IMR-90 (cell line): Measurements from ENCODE around the gene ZNF157. TPM values are rescaled to one million over a fixed set of nuclear protein-coding genes. Genes with fewer than 3 reads are reported as not detected.

Experiments
- ATAC-seq: fragments of 200-7000 bp; cut with Tn5 transposase; 2 replicates; pipeline ENCODE4 v1.9.1; 2020; ENCODE audit warnings: low read depth, mild to moderate bottlenecking, moderate library complexity
- BruUV-seq: library from RNA; stranded (reverse); fragments of 400-500 nt; replicated peaks from 2 replicates; lab custom pipeline; 2021; lab: Mats Ljungman, UMichigan
- CTCF ChIA-PET: fragments of 300-600 bp; formaldehyde crosslinking; extraction: SDS; loops from one replicate; lab custom pipeline; 2021; ENCODE audit warnings: antibody characterized with exemption; lab: Yijun Ruan, JAX
- POLR2A ChIA-PET: fragments of 300-600 bp; sonication (Branson Sonifier 250); formaldehyde crosslinking; loops from one replicate; lab custom pipeline; 2022; ENCODE audit warnings: antibody characterized with exemption; ENCODE audit not compliant: unreplicated experiment; lab: Charles Lee
- DNase-seq: peaks from one replicate; pipeline ENCODE4 v3.0.0; 2013
- H2AFZ ChIP-seq: replicated peaks from 2 replicates; pipeline ENCODE3; 2013; ENCODE audit warnings: low read length, mild to moderate bottlenecking; ENCODE audit not compliant: poor library complexity
- H2AK5ac ChIP-seq: 2 replicates; pipeline ENCODE4 v1.6.1; 2013; ENCODE audit warnings: low read depth, low read length, inconsistent platforms
- H2AK9ac ChIP-seq: replicated peaks from 2 replicates; pipeline ENCODE3; 2013; ENCODE audit warnings: mild to moderate bottlenecking, low read depth, low read length, moderate library complexity; ENCODE audit not compliant: poor library complexity
- H2BK120ac ChIP-seq: 2 replicates; pipeline ENCODE4 v1.6.1; 2013; ENCODE audit warnings: low read depth, low read length, inconsistent platforms
- H2BK15ac ChIP-seq: 3 replicates; pipeline ENCODE4 v1.6.1; 2013; ENCODE audit warnings: low read depth, low read length, inconsistent platforms
- H2BK20ac ChIP-seq: 2 replicates; pipeline ENCODE4 v1.6.1; 2013; ENCODE audit warnings: low read depth, mild to moderate bottlenecking, inconsistent platforms, low read length, moderate library complexity
- H2BK5ac ChIP-seq: 2 replicates; pipeline ENCODE4 v1.6.1; 2013; ENCODE audit warnings: mild to moderate bottlenecking, low read depth, low read length, inconsistent platforms; ENCODE audit not compliant: poor library complexity, severe bottlenecking
- H3K14ac ChIP-seq: replicated peaks from 2 replicates; pipeline ENCODE4 v1.6.1; 2013; ENCODE audit warnings: low read depth, low read length, inconsistent platforms
- H3K18ac ChIP-seq: 2 replicates; pipeline ENCODE4 v1.6.1; 2013; ENCODE audit warnings: low read depth, low read length, control low read depth
- H3K23ac ChIP-seq: 2 replicates; pipeline ENCODE4 v1.6.1; 2013; ENCODE audit warnings: low read depth, low read length, inconsistent platforms
- H3K27ac ChIP-seq: 2 replicates; pipeline ENCODE4 v1.5.1; 2013; ENCODE audit warnings: mild to moderate bottlenecking, control low read depth, low read length; ENCODE audit not compliant: insufficient read depth
- H3K27me3 ChIP-seq: 2 replicates; pipeline ENCODE4 v1.6.1; 2013; ENCODE audit warnings: low read length; ENCODE audit not compliant: control insufficient read depth, insufficient read depth
- H3K36me3 ChIP-seq: 2 replicates; pipeline ENCODE4 v1.6.1; 2013; ENCODE audit warnings: low read length, mixed read lengths; ENCODE audit not compliant: control insufficient read depth, insufficient read depth
- H3K4ac ChIP-seq: 2 replicates; pipeline ENCODE4 v1.6.1; 2013; ENCODE audit warnings: low read depth, low read length, inconsistent platforms
- H3K4me1 ChIP-seq: 2 replicates; pipeline ENCODE4 v1.6.1; 2013; ENCODE audit warnings: low read length, mixed read lengths; ENCODE audit not compliant: control insufficient read depth, insufficient read depth
- H3K4me2 ChIP-seq: 2 replicates; pipeline ENCODE4 v1.6.1; 2013; ENCODE audit warnings: low read depth, mild to moderate bottlenecking, control low read depth, low read length, moderate library complexity
- H3K4me3 ChIP-seq: 2 replicates; pipeline ENCODE4 v1.5.1; 2013; ENCODE audit warnings: low read depth, mild to moderate bottlenecking, control low read depth, low read length, moderate library complexity; ENCODE audit not compliant: insufficient read depth
- H3K56ac ChIP-seq: 2 replicates; pipeline ENCODE4 v1.6.1; 2013; ENCODE audit warnings: low read length, inconsistent platforms; ENCODE audit not compliant: insufficient read depth; ENCODE audit errors: extremely low read depth
- H3K79me1 ChIP-seq, 2 experiments: 2 replicates each; pipeline ENCODE4 v1.6.1; 2013; ENCODE audit warnings: low read length in 2 of 2, inconsistent platforms in 1 of 2, low read depth in 1 of 2
- H3K9ac ChIP-seq: 2 replicates; pipeline ENCODE4 v1.6.1; 2013; ENCODE audit warnings: low read depth, low read length, control low read depth
- H3K9me1 ChIP-seq: 2 replicates; pipeline ENCODE4 v1.6.1; 2013; ENCODE audit warnings: low read length, inconsistent platforms; ENCODE audit not compliant: insufficient read depth
- H3K9me3 ChIP-seq: 2 replicates; pipeline ENCODE4 v1.6.1; 2013; ENCODE audit warnings: low read length; ENCODE audit not compliant: control insufficient read depth, insufficient read depth
- H4K20me1 ChIP-seq: 2 replicates; pipeline ENCODE4 v1.6.1; 2013; ENCODE audit warnings: low read length, inconsistent platforms; ENCODE audit not compliant: insufficient read depth
- H4K5ac ChIP-seq: 2 replicates; pipeline ENCODE4 v1.6.1; 2013; ENCODE audit warnings: mild to moderate bottlenecking, low read depth, low read length, control low read depth
- H4K8ac ChIP-seq, 2 experiments: 2 replicates each; pipeline ENCODE4 v1.6.1; 2013; ENCODE audit warnings: low read depth in 2 of 2, low read length in 2 of 2, control low read depth in 1 of 2, inconsistent platforms in 1 of 2
- H4K91ac ChIP-seq: 2 replicates; pipeline ENCODE4 v1.6.1; 2013; ENCODE audit warnings: low read depth, low read length, inconsistent platforms; ENCODE audit not compliant: insufficient read depth
- BHLHE40 ChIP-seq: fragments of 150-350 bp; IDR thresholded peaks from 2 replicates; pipeline ENCODE4 v1.6.1; 2016; ENCODE audit warnings: mild to moderate bottlenecking, low read depth, low read length
- CEBPB ChIP-seq: IDR thresholded peaks from 2 replicates; pipeline ENCODE4 v1.6.1; 2012; ENCODE audit warnings: low read depth, low read length, improper control_type of control experiment
- CHD1 ChIP-seq: IDR thresholded peaks from 2 replicates; pipeline ENCODE4 v1.6.1; 2012; ENCODE audit warnings: low read depth, low read length, improper control_type of control experiment
- FOS ChIP-seq: fragments of 150-350 bp; IDR thresholded peaks from 2 replicates; pipeline ENCODE4 v1.6.1; 2016; ENCODE audit warnings: low read depth, low read length
- MAFK ChIP-seq: IDR thresholded peaks from 2 replicates; pipeline ENCODE4 v1.6.1; 2012; ENCODE audit warnings: low read depth, low read length, improper control_type of control experiment
- MAZ ChIP-seq: IDR thresholded peaks from 2 replicates; pipeline ENCODE4 v1.6.1; 2012; ENCODE audit warnings: low read depth, mild to moderate bottlenecking, low read length, improper control_type of control experiment, moderate library complexity, borderline replicate concordance
- MXI1 ChIP-seq: IDR thresholded peaks from 2 replicates; pipeline ENCODE4 v1.6.1; 2012; ENCODE audit warnings: low read depth, mild to moderate bottlenecking, low read length, moderate library complexity, borderline replicate concordance
- NFE2L2 ChIP-seq: fragments of 150-350 bp; IDR thresholded peaks from 2 replicates; pipeline ENCODE4 v1.6.1; 2016; ENCODE audit warnings: low read depth, mild to moderate bottlenecking, low read length
- POLR2A ChIP-seq: IDR thresholded peaks from 2 replicates; pipeline ENCODE4 v1.6.1; 2012; ENCODE audit warnings: mild to moderate bottlenecking, low read depth, low read length
- RAD21 ChIP-seq: IDR thresholded peaks from 2 replicates; pipeline ENCODE4 v1.6.1; 2012; ENCODE audit warnings: low read length, improper control_type of control experiment
- RCOR1 ChIP-seq: IDR thresholded peaks from 2 replicates; pipeline ENCODE4 v1.6.1; 2012; ENCODE audit warnings: mild to moderate bottlenecking, low read length, improper control_type of control experiment; ENCODE audit not compliant: insufficient replicate concordance
- RFX5 ChIP-seq: IDR thresholded peaks from 2 replicates; pipeline ENCODE4 v1.8.0; 2012; ENCODE audit warnings: low read depth, mild to moderate bottlenecking, low read length, moderate library complexity
- SMC3 ChIP-seq: fragments of 150-350 bp; IDR thresholded peaks from 2 replicates; pipeline ENCODE4 v1.6.1; 2016; ENCODE audit warnings: low read depth, mild to moderate bottlenecking, antibody characterized with exemption, low read length, moderate library complexity
- WGBS, 2 experiments: methylation state at CpG; one replicate each; pipeline versions ENCODE4 v1.1.5 to v1.1.7; 2013; ENCODE audit warnings: missing lambda C conversion rate in 2 of 2; ENCODE audit not compliant: insufficient read length in 1 of 2; ENCODE audit errors: extremely low coverage in 2 of 2; 5-methylcytosine and 5-hydroxymethylcytosine counted together
- dilution Hi-C: fragments of 300-500 bp; cut with HindIII; formaldehyde crosslinking; loops from one replicate; pipeline ENCODE4 v1.14.3; 2018; ENCODE audit warnings: low sequenced_read_pairs; ENCODE audit not compliant: unreplicated experiment
- in situ Hi-C: fragments of 300-500 bp; cut with MboI; formaldehyde crosslinking; loops from 3 replicates; pipeline ENCODE4 v1.14.3; 2019; ENCODE audit warnings: low sequenced_read_pairs, inconsistent platforms, mixed read lengths
- intact Hi-C: fragments of 100-400 bp; cut with micrococcal nuclease; formaldehyde crosslinking; loops from 2 replicates; pipeline ENCODE4 v1.10.0; 2022
- polyA plus RNA-seq, 3 experiments: library from polyadenylated mRNA; depleted of rRNA; stranded (reverse); fragments of >200 nt; gene quantifications; 2 replicates each; pipeline ENCODE4 v1.2.3, GENCODE V29; 2012; ENCODE audit warnings: low replicate concordance in 1 of 3
- total RNA-seq: library from RNA; depleted of rRNA; stranded (reverse); fragments of >200 nt; gene quantifications from 2 replicates; pipeline ENCODE4 v1.2.3, GENCODE V29; 2012
- TF ChIP-seq, protein P1 (sequence below): conservative IDR thresholded peaks from 2 replicates; pipeline ENCODE4 v1.5.1; 2012; ENCODE audit warnings: mild to moderate bottlenecking, low read depth, low read length, improper control_type of control experiment
- TF ChIP-seq, protein P2 (sequence below): fragments of 150-350 bp; IDR thresholded peaks from 2 replicates; pipeline ENCODE4 v1.6.1; 2017; ENCODE audit warnings: mild to moderate bottlenecking, antibody characterized with exemption, low read length, low read depth
- TF ChIP-seq, protein P3 (sequence below): fragments of 150-350 bp; IDR thresholded peaks from 2 replicates; pipeline ENCODE4 v1.6.1; 2016; ENCODE audit warnings: low read depth, mild to moderate bottlenecking, low read length, moderate library complexity, borderline replicate concordance

ZNF157 gene
- total and polyA plus RNA-seq, 2 of the 4 experiments (the other 2 are of a cell fraction) = under 0.01 TPM; not detected in 1

DNA sequence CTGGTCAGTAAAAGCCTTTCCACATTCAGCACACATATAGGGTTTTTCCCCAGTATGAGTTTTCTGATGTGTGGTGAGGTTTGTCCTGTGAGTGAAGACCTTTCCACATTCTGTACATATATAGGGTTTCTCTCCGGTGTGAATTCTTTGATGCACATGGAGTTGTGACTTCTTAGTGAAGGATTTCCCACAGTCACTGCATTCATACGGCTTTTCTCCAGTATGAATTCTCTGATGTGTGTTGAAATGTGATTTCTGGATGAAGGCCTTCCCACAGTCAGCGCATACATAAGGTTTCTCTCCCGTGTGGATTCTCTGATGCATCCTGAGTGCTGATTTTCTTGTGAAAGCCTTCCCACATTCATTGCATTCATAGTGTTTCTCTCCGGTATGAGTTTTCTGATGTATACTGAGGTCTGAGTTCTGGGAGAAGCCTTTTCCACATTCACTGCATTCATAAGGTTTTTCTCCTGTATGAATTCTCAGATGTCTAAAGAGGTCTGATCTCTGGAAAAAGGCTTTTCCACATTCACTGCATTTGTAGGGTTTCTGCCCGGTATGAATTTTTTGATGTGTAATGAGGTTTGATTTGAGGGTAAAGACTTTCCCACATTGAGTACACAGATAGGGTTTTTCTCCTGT, 77.9 kb downstream of the ZNF157 start:
- Histone ChIP-seq H3K36me3 (peaks cover 12% of the 10 kb centered on the region), H4K5ac (no peak overlapping the region), H4K91ac (no peak overlapping the region), H3K4me2 (no peak overlapping the region), H3K9ac (no peak overlapping the region), H3K56ac (no peak overlapping the region), H2AK5ac (no peak overlapping the region), H2BK5ac (no peak overlapping the region), H2AK9ac (no peak overlapping the region), H3K18ac (no peak overlapping the region), H3K14ac (no peak overlapping the region), H3K9me3 (peaks cover 39% of the 10 kb centered on the region), H3K4me3 (no peak overlapping the region), H4K20me1 (no peaks in the 10 kb centered on the region), H2BK15ac (no peak overlapping the region), H3K79me1 (no peaks in the 10 kb centered on the region), H3K27me3 (no peaks in the 10 kb centered on the region), H3K23ac (no peak overlapping the region), H3K4ac (no peak overlapping the region), H2BK20ac (no peak overlapping the region), H2BK120ac (no peak overlapping the region), H4K8ac (no peak overlapping the region), H3K9me1 (no peaks in the 10 kb centered on the region), H2AFZ (no peak overlapping the region), H3K4me1 (no peaks in the 10 kb centered on the region), H3K27ac (no peak overlapping the region)
- no CpG with 5 or more reads among the region's 6 CpGs for WGBS, 2 experiments
- CTCF ChIA-PET = no interaction called here
- no TSS peak for BruUV-seq
- dilution Hi-C loops (no loop called here), in situ Hi-C loops (no loop called here), intact Hi-C loops (no loop called here)
- POLR2A ChIA-PET = no interaction called here
- TF ChIP-seq CHD1 (no peak), FOS (no peak), MAFK (no peak), MXI1 (no peak), RFX5 (no peak), BHLHE40 (no peak), MAZ (no peak), POLR2A (no peak), CEBPB (no peak), RCOR1 (no peak), NFE2L2 (no peak), RAD21 (no peak), SMC3 (no peak)
- TF ChIP-seq, protein P1, sequence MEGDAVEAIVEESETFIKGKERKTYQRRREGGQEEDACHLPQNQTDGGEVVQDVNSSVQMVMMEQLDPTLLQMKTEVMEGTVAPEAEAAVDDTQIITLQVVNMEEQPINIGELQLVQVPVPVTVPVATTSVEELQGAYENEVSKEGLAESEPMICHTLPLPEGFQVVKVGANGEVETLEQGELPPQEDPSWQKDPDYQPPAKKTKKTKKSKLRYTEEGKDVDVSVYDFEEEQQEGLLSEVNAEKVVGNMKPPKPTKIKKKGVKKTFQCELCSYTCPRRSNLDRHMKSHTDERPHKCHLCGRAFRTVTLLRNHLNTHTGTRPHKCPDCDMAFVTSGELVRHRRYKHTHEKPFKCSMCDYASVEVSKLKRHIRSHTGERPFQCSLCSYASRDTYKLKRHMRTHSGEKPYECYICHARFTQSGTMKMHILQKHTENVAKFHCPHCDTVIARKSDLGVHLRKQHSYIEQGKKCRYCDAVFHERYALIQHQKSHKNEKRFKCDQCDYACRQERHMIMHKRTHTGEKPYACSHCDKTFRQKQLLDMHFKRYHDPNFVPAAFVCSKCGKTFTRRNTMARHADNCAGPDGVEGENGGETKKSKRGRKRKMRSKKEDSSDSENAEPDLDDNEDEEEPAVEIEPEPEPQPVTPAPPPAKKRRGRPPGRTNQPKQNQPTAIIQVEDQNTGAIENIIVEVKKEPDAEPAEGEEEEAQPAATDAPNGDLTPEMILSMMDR = no peak
- TF ChIP-seq, protein P2, sequence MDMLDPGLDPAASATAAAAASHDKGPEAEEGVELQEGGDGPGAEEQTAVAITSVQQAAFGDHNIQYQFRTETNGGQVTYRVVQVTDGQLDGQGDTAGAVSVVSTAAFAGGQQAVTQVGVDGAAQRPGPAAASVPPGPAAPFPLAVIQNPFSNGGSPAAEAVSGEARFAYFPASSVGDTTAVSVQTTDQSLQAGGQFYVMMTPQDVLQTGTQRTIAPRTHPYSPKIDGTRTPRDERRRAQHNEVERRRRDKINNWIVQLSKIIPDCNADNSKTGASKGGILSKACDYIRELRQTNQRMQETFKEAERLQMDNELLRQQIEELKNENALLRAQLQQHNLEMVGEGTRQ = no peak
- TF ChIP-seq, protein P3, sequence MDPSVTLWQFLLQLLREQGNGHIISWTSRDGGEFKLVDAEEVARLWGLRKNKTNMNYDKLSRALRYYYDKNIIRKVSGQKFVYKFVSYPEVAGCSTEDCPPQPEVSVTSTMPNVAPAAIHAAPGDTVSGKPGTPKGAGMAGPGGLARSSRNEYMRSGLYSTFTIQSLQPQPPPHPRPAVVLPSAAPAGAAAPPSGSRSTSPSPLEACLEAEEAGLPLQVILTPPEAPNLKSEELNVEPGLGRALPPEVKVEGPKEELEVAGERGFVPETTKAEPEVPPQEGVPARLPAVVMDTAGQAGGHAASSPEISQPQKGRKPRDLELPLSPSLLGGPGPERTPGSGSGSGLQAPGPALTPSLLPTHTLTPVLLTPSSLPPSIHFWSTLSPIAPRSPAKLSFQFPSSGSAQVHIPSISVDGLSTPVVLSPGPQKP = no peak
- no peak for DNase-seq
- ATAC-seq = no peak
